Uterus (tissue), 2 donors: ENCODE data around the gene STK11IP.

Source experiments
- CTCF ChIP-seq, 4 experiments: fragments of 200-600 bp in 2 of 4; fragments of 450-650 bp in 2 of 4; sonication (generic) in 2 of 4; IDR thresholded peaks; one replicate each; pipeline ENCODE4 v1.5.1; 2016 to 2019; ENCODE audit warnings: antibody characterized with exemption in 4 of 4, mild to moderate bottlenecking in 2 of 4, moderate library complexity in 1 of 4
- POLR2A ChIP-seq, 2 donors: fragments of 450-650 bp; IDR thresholded peaks; one replicate each; pipeline ENCODE4 v1.6.1; 2016; ENCODE audit warnings: antibody characterized with exemption in 2 of 2, mild to moderate bottlenecking in 1 of 2, moderate library complexity in 1 of 2

- TF ChIP-seq CTCF (IDR thresholded peaks at IDR 0.05) (no peak), POLR2A (IDR thresholded peaks at IDR 0.05) (no peak)
These were observed 836 bp downstream of the STK11IP start for GRCh38 chr2:219598308-219599078.
